T-cell (primary cell): Measurements from ENCODE around the gene GCLC. TPM values are rescaled to one million over a fixed set of nuclear protein-coding genes. Genes with fewer than 3 reads are reported as not detected.

ENCODE experiments used
- ATAC-seq, 4 experiments: fragments of 200-7000 bp in 3 of 4; fragments of 150-1000 bp in 1 of 4; cut with Tn5 transposase; replicated peaks in 1 of 4; 1 replicate in 3 of 4; 2 replicates in 1 of 4; pipeline ENCODE4 v1.10.0; 2021; ENCODE audit warnings: moderate library complexity in 3 of 4, mild to moderate bottlenecking in 2 of 4, moderate number of reproducible peaks in 1 of 4
- CTCF ChIA-PET, 2 donors: fragments of 300-600 bp; sonication (Branson Sonifier 250); formaldehyde crosslinking; loops; one replicate each; lab custom pipeline; 2022; ENCODE audit warnings: antibody characterized with exemption in 2 of 2; lab: Charles Lee
- POLR2A ChIA-PET, 2 donors: fragments of 300-600 bp; sonication (Branson Sonifier 250); formaldehyde crosslinking; loops; one replicate each; lab custom pipeline; 2022; ENCODE audit warnings: antibody characterized with exemption in 2 of 2; lab: Charles Lee
- DNase-seq, 35 experiments: peaks; one replicate each; pipeline versions ENCODE4 v3.0.0 to v3.0.0-alpha.2; 2013 to 2023
- H3K27ac ChIP-seq: one replicate; pipeline ENCODE4 v1.5.1; 2013; ENCODE audit warnings: low read length
- H3K27me3 ChIP-seq, 2 experiments: replicated peaks in 1 of 2; 1 replicate in 1 of 2; 2 replicates in 1 of 2; pipeline versions ENCODE4 v1.6.1 to v1.7.0; 2013; ENCODE audit warnings: low read length in 1 of 2, mixed read lengths in 1 of 2; ENCODE audit not compliant: control insufficient read depth in 2 of 2, insufficient read depth in 2 of 2; ENCODE audit errors: extremely low read depth in 1 of 2
- H3K36me3 ChIP-seq, 2 donors: 1 replicate in 1 of 2; 2 replicates in 1 of 2; pipeline versions ENCODE4 v1.6.1 to v1.7.0; 2013; ENCODE audit warnings: low read length in 1 of 2; ENCODE audit not compliant: control insufficient read depth in 2 of 2, insufficient read depth in 1 of 2; ENCODE audit errors: extremely low read depth in 1 of 2
- H3K4me1 ChIP-seq, 2 experiments: 1 replicate in 1 of 2; 2 replicates in 1 of 2; pipeline versions ENCODE4 v1.6.1 to v1.7.0; 2013; ENCODE audit warnings: low read length in 2 of 2, mixed read lengths in 1 of 2; ENCODE audit not compliant: insufficient read depth in 2 of 2, control insufficient read depth in 1 of 2; ENCODE audit errors: extremely low read depth in 1 of 2
- H3K4me3 ChIP-seq, 2 donors: 1 replicate in 1 of 2; 2 replicates in 1 of 2; pipeline versions ENCODE4 v1.5.1 to v1.7.0; 2013; ENCODE audit warnings: mild to moderate bottlenecking in 2 of 2, low read length in 1 of 2, moderate library complexity in 1 of 2; ENCODE audit not compliant: control insufficient read depth in 1 of 2; ENCODE audit errors: extremely low read depth in 1 of 2
- H3K9me3 ChIP-seq: 2 replicates; pipeline ENCODE4 v1.7.0; 2013
- H3K27ac Mint-ChIP-seq, 2 donors: one replicate each; pipeline ENCODE4 v1.8.0; 2020 to 2021; ENCODE audit warnings: mild to moderate bottlenecking in 2 of 2, mixed read lengths in 2 of 2
- H3K27me3 Mint-ChIP-seq, 2 donors: one replicate each; pipeline ENCODE4 v1.8.0; 2021 to 2022; ENCODE audit warnings: mixed read lengths in 2 of 2
- H3K36me3 Mint-ChIP-seq: one replicate; pipeline ENCODE4 v1.8.0; 2021; ENCODE audit warnings: mixed read lengths
- H3K4me1 Mint-ChIP-seq, 3 donors: one replicate each; pipeline ENCODE4 v1.8.0; 2020 to 2022; ENCODE audit warnings: mixed read lengths in 3 of 3, mild to moderate bottlenecking in 1 of 3
- H3K4me3 Mint-ChIP-seq, 3 donors: one replicate each; pipeline ENCODE4 v1.8.0; 2020 to 2022; ENCODE audit warnings: mild to moderate bottlenecking in 3 of 3, mixed read lengths in 3 of 3, moderate library complexity in 3 of 3
- H3K9me3 Mint-ChIP-seq, 3 donors: one replicate each; pipeline ENCODE4 v1.8.0; 2020 to 2022; ENCODE audit warnings: mixed read lengths in 3 of 3
- WGBS: methylation state at CpG from one replicate; pipeline ENCODE4 v1.1.5; 2013; ENCODE audit warnings: missing lambda C conversion rate; ENCODE audit not compliant: insufficient coverage; 5-methylcytosine and 5-hydroxymethylcytosine counted together
- total RNA-seq, 35 experiments: library from RNA in 6 of 35; stranded (reverse) in 6 of 35; fragments of 120-200 nt in 1 of 35; gene quantifications; one replicate each; pipeline versions ENCODE4 v1.2.1 to v1.2.4 and lab custom pipeline; 2013 to 2026

Gene GCLC
- total RNA-seq, 5 donors from 2014 or later (not counting 1 experiment from before 2014, with no cell fraction given): 25.2 to 38.2 (median 33.6) TPM

- no peak overlapping the region for H3K4me3 Mint-ChIP-seq
- Histone ChIP-seq H3K36me3 (no peaks in the 10 kb centered on the region), H3K4me1 (no peaks in the 10 kb centered on the region), H3K27ac (no peak overlapping the region), H3K4me3 (no peak overlapping the region), H3K27me3 (no peaks in the 10 kb centered on the region), H3K9me3 (no peaks in the 10 kb centered on the region)
- ChIA-PET POLR2A (no interaction called here), CTCF (no interaction called here)
- peaks cover 2 to 14% (median 4%) of the 10 kb centered on the region in 3 donors for H3K9me3 Mint-ChIP-seq
- no CpG with 5 or more reads among the region's 1 CpG for WGBS
- H3K4me1 Mint-ChIP-seq: no peaks in the 10 kb centered on the region
- no peak overlapping the region for H3K27ac Mint-ChIP-seq
- ATAC-seq: no peak
- no peak for DNase-seq
- no peaks in the 10 kb centered on the region for H3K36me3 Mint-ChIP-seq
- peaks cover 2 to 7% of the 10 kb centered on the region in 2 donors for H3K27me3 Mint-ChIP-seq
Observed at GRCh38 chr6:53456809-53457208, 88.1 kb downstream of the GCLC start.

GRCh38 chr6:53455678-53456077 is 89.2 kb downstream of the GCLC start:
- H3K36me3 Mint-ChIP-seq: no peaks in the 10 kb centered on the region
- no peak overlapping the region for H3K4me3 Mint-ChIP-seq
- Histone ChIP-seq H3K36me3 (no peaks in the 10 kb centered on the region), H3K27ac (no peak overlapping the region), H3K4me1 (no peaks in the 10 kb centered on the region), H3K27me3 (no peaks in the 10 kb centered on the region), H3K9me3 (no peaks in the 10 kb centered on the region), H3K4me3 (no peak overlapping the region)
- H3K27me3 Mint-ChIP-seq: peaks cover 2 to 7% of the 10 kb centered on the region in 2 donors
- no CpG with 5 or more reads among the region's 1 CpG for WGBS
- POLR2A ChIA-PET: no interaction called here
- CTCF ChIA-PET: no interaction called here
- no peaks in the 10 kb centered on the region for H3K4me1 Mint-ChIP-seq
- H3K27ac Mint-ChIP-seq: no peak overlapping the region
- DNase-seq: no peak
- ATAC-seq: no peak
- peaks cover 4 to 14% (median 6%) of the 10 kb centered on the region in 3 donors for H3K9me3 Mint-ChIP-seq

- no peak for ATAC-seq
Observed at GRCh38 chr6:53451165-53451564, 93.7 kb downstream of the GCLC start.

GRCh38 chr6:53447865-53448264 is 97.0 kb downstream of the GCLC start:
- H3K4me3 Mint-ChIP-seq: no peak overlapping the region
- no peaks in the 10 kb centered on the region for H3K4me1 Mint-ChIP-seq
- Histone ChIP-seq H3K9me3 (no peaks in the 10 kb centered on the region), H3K4me1 (no peaks in the 10 kb centered on the region), H3K27ac (no peak overlapping the region), H3K27me3 (no peaks in the 10 kb centered on the region), H3K4me3 (no peak overlapping the region), H3K36me3 (no peaks in the 10 kb centered on the region)
- no peak for ATAC-seq
- peaks cover 3% of the 10 kb centered on the region for H3K36me3 Mint-ChIP-seq
- H3K27me3 Mint-ChIP-seq: peaks cover 0 to 8% of the 10 kb centered on the region in 2 donors
- ChIA-PET POLR2A (no interaction called here), CTCF (interaction anchor here in 1 of 2 donors (0.7 kb wide), 1 partner anchor 468 kb away, joined by 4 read pairs; no protein-coding TSS in a partner anchor)
- peaks cover 4 to 6% (median 4%) of the 10 kb centered on the region in 3 donors for H3K9me3 Mint-ChIP-seq
- H3K27ac Mint-ChIP-seq: no peak overlapping the region
- no peak for DNase-seq
- 100% methylated on average over 1 of the region's 2 CpGs for WGBS

More at GRCh38 chr6:53451165-53451564, 93.7 kb downstream of the GCLC start:
- Histone ChIP-seq H3K4me1 (no peaks in the 10 kb centered on the region), H3K9me3 (no peaks in the 10 kb centered on the region), H3K36me3 (no peaks in the 10 kb centered on the region), H3K27ac (no peak overlapping the region), H3K27me3 (no peaks in the 10 kb centered on the region), H3K4me3 (no peak overlapping the region)
- ChIA-PET CTCF (interaction anchor here in 1 of 2 donors (0.5 kb wide), 1 partner anchor 271 kb away, joined by 3 read pairs; no protein-coding TSS in a partner anchor), POLR2A (no interaction called here)
- no CpG with 5 or more reads among the region's 3 CpGs for WGBS
- no peaks in the 10 kb centered on the region for H3K4me1 Mint-ChIP-seq
- H3K9me3 Mint-ChIP-seq: peaks cover 8 to 11% (median 8%) of the 10 kb centered on the region in 3 donors
- H3K36me3 Mint-ChIP-seq: peaks cover 3% of the 10 kb centered on the region
- no peaks in the 10 kb centered on the region for H3K27me3 Mint-ChIP-seq
- no peak for DNase-seq
- H3K4me3 Mint-ChIP-seq: no peak overlapping the region
- H3K27ac Mint-ChIP-seq: no peak overlapping the region

Other genes with a start within 250 kb of the GCLC start
- 100 to 1,000 TPM in 1 of 5 donors, 10 to 100 TPM in 4; 71.4 to 101 (median 86.5) TPM for gene ELOVL5, start 196.2 kb downstream of the GCLC start, total RNA-seq
- under 1 TPM in 3 of 5 donors, not detected in 2; 0.25 to 0.58 (median 0.43) TPM for gene KLHL31, start 120.7 kb upstream of the GCLC start, total RNA-seq
- gene LRRC1, start 249.9 kb upstream of the GCLC start, total RNA-seq: 1 to 10 TPM; 2.1 to 3.9 (median 2.8) TPM